BE2C (cell line): Measurements from ENCODE around the gene LHCGR.

ENCODE experiments used
- DNase-seq: peaks from one replicate; pipeline ENCODE4 v3.0.0-alpha.2; 2020
- H3K27me3 ChIP-seq: fragments of 250-450 bp; sonication (Bioruptor Pico); 2 replicates; pipeline ENCODE4 v1.5.1; 2020; ENCODE audit warnings: mild to moderate bottlenecking
- H3K36me3 ChIP-seq: fragments of 250-450 bp; sonication (Bioruptor Pico); 2 replicates; pipeline ENCODE4 v1.5.1; 2020; ENCODE audit warnings: mild to moderate bottlenecking
- H3K4me1 ChIP-seq: fragments of 250-450 bp; sonication (Bioruptor Pico); 2 replicates; pipeline ENCODE4 v1.5.1; 2020
- H3K4me3 ChIP-seq: 2 replicates; pipeline ENCODE4 v1.5.1; 2011; ENCODE audit warnings: low read depth, low read length
- H3K9me3 ChIP-seq: fragments of 250-450 bp; sonication (Bioruptor Pico); 2 replicates; pipeline ENCODE4 v1.5.1; 2020
- CTCF ChIP-seq: IDR thresholded peaks from 2 replicates; pipeline ENCODE4 v1.5.1; 2012; ENCODE audit warnings: mild to moderate bottlenecking, low read depth, low read length

LHCGR gene

GRCh38 chr2:48787580-48787979 is 32.1 kb upstream of the LHCGR start:
- no peaks in the 10 kb centered on the region for H3K27me3 ChIP-seq
- H3K4me1 ChIP-seq, result no peaks in the 10 kb centered on the region
- no peaks in the 10 kb centered on the region for H3K36me3 ChIP-seq
- TF ChIP-seq CTCF, result no peak
- DNase-seq, result no peak
- no peaks in the 10 kb centered on the region for H3K9me3 ChIP-seq
- H3K4me3 ChIP-seq, result no peak overlapping the region

GRCh38 chr2:48781366-48781765 is 25.8 kb upstream of the LHCGR start:
- no peak for TF ChIP-seq CTCF
- H3K36me3 ChIP-seq, result no peaks in the 10 kb centered on the region
- no peaks in the 10 kb centered on the region for H3K27me3 ChIP-seq
- H3K4me1 ChIP-seq, result no peaks in the 10 kb centered on the region
- H3K4me3 ChIP-seq, result no peak overlapping the region
- no peaks in the 10 kb centered on the region for H3K9me3 ChIP-seq
- no peak for DNase-seq

- DNase-seq, result peak; percentile 6
- Histone ChIP-seq H3K4me1 (no peaks in the 10 kb centered on the region), H3K4me3 (no peak overlapping the region), H3K36me3 (no peaks in the 10 kb centered on the region), H3K27me3 (no peaks in the 10 kb centered on the region), H3K9me3 (no peaks in the 10 kb centered on the region)
- TF ChIP-seq CTCF, result no peak
These were observed 23.6 kb upstream of the LHCGR start for GRCh38 chr2:48779019-48779716.

GRCh38 chr2:48774251-48774650 is 18.7 kb upstream of the LHCGR start:
- no peak for DNase-seq
- no peaks in the 10 kb centered on the region for H3K4me1 ChIP-seq
- TF ChIP-seq CTCF, result no peak
- no peaks in the 10 kb centered on the region for H3K27me3 ChIP-seq
- no peaks in the 10 kb centered on the region for H3K36me3 ChIP-seq
- no peak overlapping the region for H3K4me3 ChIP-seq
- no peaks in the 10 kb centered on the region for H3K9me3 ChIP-seq

- Histone ChIP-seq H3K27me3 (no peaks in the 10 kb centered on the region), H3K4me3 (no peak overlapping the region), H3K4me1 (no peaks in the 10 kb centered on the region), H3K9me3 (no peaks in the 10 kb centered on the region), H3K36me3 (no peaks in the 10 kb centered on the region)
- DNase-seq, result no peak
- TF ChIP-seq CTCF, result no peak
These were observed 15.9 kb upstream of the LHCGR start for GRCh38 chr2:48771241-48772014.

GRCh38 chr2:48770181-48770580 is 14.7 kb upstream of the LHCGR start:
- Histone ChIP-seq H3K27me3 (no peaks in the 10 kb centered on the region), H3K4me3 (no peak overlapping the region), H3K9me3 (no peaks in the 10 kb centered on the region), H3K4me1 (no peaks in the 10 kb centered on the region), H3K36me3 (no peaks in the 10 kb centered on the region)
- no peak for DNase-seq
- no peak for TF ChIP-seq CTCF
